Left lung (tissue), 10 donors: ENCODE data around the gene KIAA2012. TPM values are rescaled to one million over a fixed set of nuclear protein-coding genes. Genes with fewer than 3 reads are reported as not detected.

Source experiments
- ATAC-seq: fragments of 200-7000 bp; cut with Tn5 transposase; one replicate; pipeline ENCODE4 v1.9.1; 2020; ENCODE audit warnings: moderate library complexity
- DNase-seq, 4 donors: peaks; one replicate each; pipeline ENCODE4 v3.0.0-alpha.2; 2013 to 2020
- H3K27ac ChIP-seq, 2 donors: fragments of 200-600 bp; sonication (generic) in 1 of 2; one replicate each; pipeline versions ENCODE4 v1.5.0 to v1.8.0; 2020 to 2021
- H3K27me3 ChIP-seq, 2 donors: fragments of 200-600 bp; sonication (generic) in 1 of 2; one replicate each; pipeline versions ENCODE4 v1.5.0 to v1.8.0; 2020 to 2021
- H3K36me3 ChIP-seq, 2 donors: fragments of 200-600 bp; sonication (generic) in 1 of 2; one replicate each; pipeline versions ENCODE4 v1.5.0 to v1.8.0; 2020 to 2021
- H3K4me1 ChIP-seq, 2 donors: fragments of 200-600 bp; one replicate each; pipeline ENCODE4 v1.8.0; 2021
- H3K4me3 ChIP-seq, 2 donors: fragments of 200-600 bp; sonication (generic) in 1 of 2; one replicate each; pipeline versions ENCODE4 v1.5.0 to v1.8.0; 2020 to 2021; ENCODE audit warnings: mild to moderate bottlenecking in 1 of 2
- H3K9me3 ChIP-seq, 2 donors: fragments of 200-600 bp; sonication (generic) in 1 of 2; one replicate each; pipeline versions ENCODE4 v1.5.0 to v1.8.0; 2020 to 2021
- intact Hi-C, 2 donors: fragments of 100-400 bp; cut with DNase I; formaldehyde crosslinking; loops; one replicate each; pipeline versions ENCODE4 v1.11.2 to v1.14.2; 2022
- polyA plus RNA-seq, 6 donors: library from polyadenylated mRNA; unstranded; fragments of 120-200 nt; gene quantifications; one replicate each; pipeline ENCODE4 v1.2.1, GENCODE V29; 2013; ENCODE audit not compliant: insufficient read length in 6 of 6
- total RNA-seq, 2 donors: library from RNA; stranded (reverse); fragmentation: NEBNext Ultra II Directional; extraction: Animal tissue kit (Norgen Biotek cat#: 25700); gene quantifications; one replicate each; pipeline ENCODE4 v1.2.1, GENCODE V29; 2021
- TF ChIP-seq, protein P1 (sequence below), 2 donors: fragments of 200-600 bp; sonication (generic) in 1 of 2; IDR thresholded peaks; one replicate each; pipeline versions ENCODE4 v1.5.0 to v1.8.0; 2021; ENCODE audit warnings: antibody characterized with exemption in 2 of 2
- donor health status: DM: no; HTN: yes; CAD: no.
- donor health status: DM: no; HTN: no; CAD: no.

Gene KIAA2012
- total and polyA plus RNA-seq, 8 donors = 0.46 to 2.8 (median 1.5) TPM; not detected in 1

DNA sequence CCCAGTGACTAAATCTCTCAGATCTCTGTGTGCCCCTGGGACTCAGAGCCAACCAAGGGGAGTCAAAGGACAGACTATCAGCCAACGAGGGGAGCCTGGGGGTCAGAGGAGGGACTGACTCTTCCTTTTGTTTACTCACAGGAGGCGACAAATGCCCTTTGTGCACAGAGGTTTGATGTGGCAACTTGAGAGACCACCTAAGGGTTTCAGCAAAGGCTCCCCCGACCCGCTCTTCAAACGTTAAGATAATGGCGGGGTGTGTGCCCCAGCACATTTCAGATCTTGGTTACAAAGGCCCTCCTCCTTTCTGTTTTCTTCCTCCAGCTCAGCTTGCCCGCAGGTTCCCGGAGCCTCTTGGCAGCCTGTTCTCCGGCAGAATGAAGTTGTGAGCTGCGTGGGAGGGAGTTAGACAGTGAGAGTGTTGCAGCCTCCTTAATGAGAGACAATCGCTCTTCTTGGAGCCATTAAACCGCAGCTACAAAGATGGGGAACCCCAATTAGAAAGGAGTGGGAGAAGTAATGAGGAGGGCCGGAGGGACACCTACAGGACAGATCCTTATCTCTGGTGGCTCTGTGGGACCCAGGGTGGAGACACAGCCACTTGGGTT lies 76.2 kb downstream of the KIAA2012 start:
- H3K4me3 ChIP-seq = no peak overlapping the region
- no peaks in the 10 kb centered on the region for H3K4me1 ChIP-seq
- H3K27me3 ChIP-seq = no peaks in the 10 kb centered on the region
- ATAC-seq (peak; percentile 69), DNase-seq (peak in 1 of 4 donors; percentile 55)
- TF ChIP-seq, protein P1, sequence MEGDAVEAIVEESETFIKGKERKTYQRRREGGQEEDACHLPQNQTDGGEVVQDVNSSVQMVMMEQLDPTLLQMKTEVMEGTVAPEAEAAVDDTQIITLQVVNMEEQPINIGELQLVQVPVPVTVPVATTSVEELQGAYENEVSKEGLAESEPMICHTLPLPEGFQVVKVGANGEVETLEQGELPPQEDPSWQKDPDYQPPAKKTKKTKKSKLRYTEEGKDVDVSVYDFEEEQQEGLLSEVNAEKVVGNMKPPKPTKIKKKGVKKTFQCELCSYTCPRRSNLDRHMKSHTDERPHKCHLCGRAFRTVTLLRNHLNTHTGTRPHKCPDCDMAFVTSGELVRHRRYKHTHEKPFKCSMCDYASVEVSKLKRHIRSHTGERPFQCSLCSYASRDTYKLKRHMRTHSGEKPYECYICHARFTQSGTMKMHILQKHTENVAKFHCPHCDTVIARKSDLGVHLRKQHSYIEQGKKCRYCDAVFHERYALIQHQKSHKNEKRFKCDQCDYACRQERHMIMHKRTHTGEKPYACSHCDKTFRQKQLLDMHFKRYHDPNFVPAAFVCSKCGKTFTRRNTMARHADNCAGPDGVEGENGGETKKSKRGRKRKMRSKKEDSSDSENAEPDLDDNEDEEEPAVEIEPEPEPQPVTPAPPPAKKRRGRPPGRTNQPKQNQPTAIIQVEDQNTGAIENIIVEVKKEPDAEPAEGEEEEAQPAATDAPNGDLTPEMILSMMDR (IDR thresholded peaks at IDR 0.05) = no peak
- no peaks in the 10 kb centered on the region for H3K9me3 ChIP-seq
- peak overlapping the region in 1 of 2 donors; percentile 65 for H3K27ac ChIP-seq
- intact Hi-C loops = no loop called here
- no peaks in the 10 kb centered on the region for H3K36me3 ChIP-seq

DNA sequence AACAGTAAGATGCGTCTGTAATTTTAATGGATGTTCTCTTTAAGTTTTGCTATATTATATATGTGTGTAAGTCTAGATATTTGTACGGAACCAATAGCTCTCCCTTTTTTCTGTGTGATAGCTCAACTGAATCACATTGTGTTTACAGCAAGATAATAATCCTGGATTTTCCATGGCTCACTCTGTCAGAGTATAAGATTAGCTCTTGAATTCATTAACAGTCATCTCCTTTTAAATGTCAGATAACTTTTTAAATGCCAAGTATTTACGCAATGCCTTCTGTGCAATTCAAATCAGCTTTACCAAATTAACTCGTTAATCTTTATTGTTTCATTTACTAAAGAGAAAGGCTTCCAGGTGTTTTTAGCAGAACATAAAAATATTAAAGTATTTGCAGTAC lies 76.9 kb downstream of the KIAA2012 start:
- intact Hi-C loops = no loop called here
- Histone ChIP-seq H3K36me3 (no peaks in the 10 kb centered on the region), H3K4me1 (no peaks in the 10 kb centered on the region), H3K4me3 (no peak overlapping the region), H3K9me3 (no peaks in the 10 kb centered on the region), H3K27ac (peak overlapping the region in 1 of 2 donors; percentile 65), H3K27me3 (no peaks in the 10 kb centered on the region)
- TF ChIP-seq, protein P1 (IDR thresholded peaks at IDR 0.05) = no peak
- peak; percentile 45 for ATAC-seq
- no peak for DNase-seq

DNA sequence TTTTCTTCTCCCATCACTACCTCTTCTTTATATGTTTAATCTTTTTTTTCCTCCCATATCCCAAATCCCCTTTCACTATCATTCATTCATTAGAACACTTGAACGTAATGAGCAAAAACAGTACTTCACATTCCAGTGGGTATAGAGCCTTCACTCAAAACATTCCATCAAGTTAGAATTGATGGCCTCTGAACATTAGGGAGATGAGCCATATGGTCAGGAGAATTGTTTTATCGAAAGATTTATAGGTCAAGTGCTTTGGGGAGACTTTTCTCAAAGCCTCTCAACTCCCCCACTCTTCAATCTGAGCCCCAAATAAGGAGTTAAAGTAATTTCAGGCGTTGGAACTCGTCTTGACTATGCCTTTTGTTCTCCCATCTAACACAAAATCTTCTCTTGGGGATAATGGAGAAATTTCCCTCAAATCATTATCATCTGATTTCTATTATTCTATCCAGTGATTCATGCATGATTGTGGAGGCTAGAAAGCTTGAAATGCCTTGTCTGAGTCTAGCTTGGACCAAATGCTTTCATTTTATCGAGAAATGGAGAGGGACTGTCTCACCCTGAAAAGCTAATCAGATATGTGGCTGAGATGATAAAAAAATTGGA lies 79.2 kb downstream of the KIAA2012 start:
- ATAC-seq = no peak
- intact Hi-C loops = no loop called here

DNA sequence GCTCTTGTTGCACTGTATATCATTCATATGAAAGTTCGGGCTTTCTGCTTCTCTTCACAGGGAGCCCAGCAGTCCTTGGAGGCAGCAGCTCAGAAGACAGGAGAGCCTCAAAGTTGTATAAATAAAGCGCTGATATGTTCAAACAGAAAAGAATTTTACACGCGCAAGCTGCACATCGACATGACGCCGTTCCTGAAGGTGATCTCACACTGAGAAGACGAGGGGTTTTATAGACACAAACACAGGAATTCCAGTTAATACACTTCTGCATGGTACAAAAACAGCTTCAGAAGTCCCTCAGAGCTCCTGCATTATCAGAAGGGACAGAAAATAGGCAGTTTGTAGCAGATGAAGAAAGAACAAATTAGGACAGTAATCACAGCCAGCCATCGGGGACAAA lies 81.6 kb downstream of the KIAA2012 start:
- Histone ChIP-seq H3K9me3 (no peaks in the 10 kb centered on the region), H3K36me3 (no peaks in the 10 kb centered on the region), H3K27ac (no peak overlapping the region), H3K4me3 (no peak overlapping the region), H3K27me3 (no peaks in the 10 kb centered on the region), H3K4me1 (no peaks in the 10 kb centered on the region)
- TF ChIP-seq, protein P1 (IDR thresholded peaks at IDR 0.05) = no peak
- intact Hi-C loops = no loop called here
- no peak for DNase-seq
- ATAC-seq = no peak

More for the DNA sequence above, 79.2 kb downstream of the KIAA2012 start:
- TF ChIP-seq, protein P1 (IDR thresholded peaks at IDR 0.05) = no peak
- H3K9me3 ChIP-seq = no peaks in the 10 kb centered on the region
- DNase-seq = no peak
- H3K27me3 ChIP-seq = no peaks in the 10 kb centered on the region
- H3K4me1 ChIP-seq = no peaks in the 10 kb centered on the region
- no peak overlapping the region for H3K27ac ChIP-seq
- H3K36me3 ChIP-seq = no peaks in the 10 kb centered on the region
- no peak overlapping the region for H3K4me3 ChIP-seq

DNA sequence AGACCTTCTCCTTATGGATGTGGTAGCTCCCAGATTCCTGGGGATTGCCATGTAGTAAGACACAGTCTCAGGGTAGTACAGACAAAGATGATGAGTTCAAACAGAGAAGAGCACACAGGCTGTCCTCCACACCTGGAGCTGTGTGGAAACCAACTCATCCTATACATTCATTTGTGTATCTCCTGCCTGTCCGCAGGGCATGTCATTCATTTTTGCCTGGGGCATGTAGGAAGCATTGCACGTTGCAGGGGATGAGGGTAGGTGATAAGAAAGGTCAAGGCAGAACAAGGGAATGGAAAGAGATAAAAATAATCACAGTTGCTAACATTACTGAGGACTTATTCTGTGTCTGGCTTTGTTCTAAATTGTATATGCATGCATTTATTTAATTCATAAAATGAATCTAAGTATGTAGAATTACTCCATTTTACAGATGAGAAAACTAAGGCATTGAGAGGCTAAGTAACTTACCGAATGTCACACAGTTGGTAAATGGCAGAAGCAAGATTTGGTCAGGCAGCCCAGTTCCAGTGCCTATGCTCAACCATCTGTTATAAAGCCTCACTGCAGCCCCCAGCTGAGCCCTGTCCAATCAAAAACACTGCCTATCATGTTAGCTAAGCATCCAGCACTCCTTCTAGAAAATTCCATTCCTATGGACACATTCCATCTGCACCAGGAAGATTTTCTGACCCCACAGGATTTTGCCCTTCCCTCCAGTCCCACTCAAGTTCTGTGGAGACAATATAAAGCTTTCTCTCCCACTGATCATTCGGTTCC lies 84.3 kb downstream of the KIAA2012 start:
- H3K27me3 ChIP-seq = no peaks in the 10 kb centered on the region
- no peaks in the 10 kb centered on the region for H3K36me3 ChIP-seq
- no peak overlapping the region for H3K27ac ChIP-seq
- ATAC-seq (no peak), DNase-seq (no peak)
- intact Hi-C loops = no loop called here
- no peaks in the 10 kb centered on the region for H3K9me3 ChIP-seq
- TF ChIP-seq, protein P1 (IDR thresholded peaks at IDR 0.05) = no peak
- no peaks in the 10 kb centered on the region for H3K4me1 ChIP-seq
- H3K4me3 ChIP-seq = no peak overlapping the region
